H7 (cell line): ENCODE measurements around the gene ZNF81. TPM values are rescaled to one million over a fixed set of nuclear protein-coding genes. Genes with fewer than 3 reads are reported as not detected.
"Not testable (repeated sequence)": the region's sequence is repeated elsewhere in the genome, so short reads cannot be mapped to it uniquely, and the experiment has no call there.

Experiments
- DNase-seq: peaks from one replicate; pipeline ENCODE4 v3.0.0; 2012
- H3K27me3 ChIP-seq: 2 replicates; pipeline ENCODE4 v1.6.0; 2011; ENCODE audit warnings: mild to moderate bottlenecking, low read length; ENCODE audit not compliant: control insufficient read depth, insufficient read depth
- H3K36me3 ChIP-seq: replicated peaks from 2 replicates; pipeline ENCODE4 v1.5.1; 2011; ENCODE audit warnings: low read length; ENCODE audit not compliant: control insufficient read depth, insufficient read depth
- H3K4me3 ChIP-seq: 2 replicates; pipeline ENCODE4 v1.5.1; 2011; ENCODE audit warnings: low read depth, mild to moderate bottlenecking, control low read depth, low read length, moderate library complexity; ENCODE audit not compliant: insufficient read depth
- total RNA-seq: library from RNA; depleted of rRNA; stranded (reverse); fragments of >200 nt; shearing (Covaris generic); gene quantifications from 2 replicates; pipeline ENCODE4 v1.2.3, GENCODE V29; 2014; rRNA removed

ZNF81 gene
- 3.7 and 3.9 TPM in 2 replicates for total RNA-seq

DNA sequence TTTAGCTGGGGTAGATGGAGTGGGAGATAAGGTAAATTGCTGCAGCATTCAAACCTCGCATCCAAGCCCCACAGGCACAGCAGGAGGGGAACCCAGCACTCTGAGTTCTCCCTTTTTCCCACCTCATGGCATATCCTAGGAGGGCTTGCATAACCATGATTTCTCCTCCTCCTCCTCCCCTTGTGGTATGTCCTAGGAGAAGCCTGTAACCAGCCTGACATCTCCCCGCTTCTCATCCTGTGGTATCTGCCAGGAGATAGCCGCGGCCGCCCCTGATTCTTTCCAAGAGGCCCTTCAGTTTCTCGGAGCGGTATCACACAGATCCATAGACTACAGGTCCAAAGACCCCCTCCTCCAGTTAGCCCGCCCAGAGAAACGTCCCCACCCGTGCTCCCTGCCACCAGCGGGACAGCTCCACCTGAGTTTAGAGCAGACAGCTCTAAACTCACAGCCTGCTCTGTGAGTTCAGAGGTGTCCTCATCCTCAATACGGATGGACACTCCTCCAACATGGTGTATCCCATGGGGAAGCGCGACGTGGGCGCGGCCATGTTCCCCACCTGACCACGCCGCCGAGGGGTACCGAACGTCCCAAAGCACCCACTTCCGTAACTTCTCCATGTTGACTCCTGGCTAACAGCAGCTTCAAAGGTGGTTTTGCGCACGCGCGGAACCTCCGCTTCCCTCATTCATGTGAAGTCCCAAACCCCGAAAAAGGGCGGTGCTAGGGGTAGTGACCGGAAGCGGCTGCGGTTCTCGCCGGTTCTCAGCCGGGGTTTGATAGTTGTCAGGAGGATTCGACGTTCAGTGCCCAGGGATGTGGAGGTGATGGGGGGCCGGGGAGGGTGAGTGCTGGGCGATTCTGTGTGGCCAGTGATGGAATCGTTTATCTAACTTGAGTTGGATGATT is at the start of gene ZNF81:
TSS of gene ZNF81 (plus strand) at position 739 of the 909 bp plus-strand sequence. CDS start 9,366 bp downstream, outside the sequence.
- H3K27me3 ChIP-seq, result no peaks in the 10 kb centered on the region
- peak; percentile 72 for DNase-seq
- H3K36me3 ChIP-seq, result no peaks in the 10 kb centered on the region
- H3K4me3 ChIP-seq, result peak within 1 kb of the TSS; percentile 47

DNA sequence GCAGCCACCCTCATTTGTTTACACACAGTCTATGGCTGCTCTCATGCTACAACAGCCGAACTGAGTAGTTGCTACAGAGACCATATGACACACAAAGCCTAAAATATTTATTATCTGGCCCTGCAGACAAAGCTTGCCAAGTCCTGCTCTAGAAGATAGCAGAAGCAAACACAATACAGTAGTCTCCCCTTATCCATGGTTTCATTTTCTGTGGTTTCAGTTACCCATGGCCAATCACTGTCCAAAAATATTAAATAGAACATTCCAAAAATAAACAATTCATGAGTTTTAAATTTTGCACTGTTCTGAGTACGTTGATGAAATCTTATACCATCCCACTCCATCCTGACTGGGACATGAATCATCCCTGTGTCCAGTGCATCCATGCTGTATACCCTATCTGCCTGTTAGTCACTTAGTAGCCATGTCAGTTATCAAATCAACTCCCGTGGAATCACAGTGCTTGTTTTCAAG is 40.2 kb upstream of the ZNF81 start:
- Histone ChIP-seq H3K4me3 (no peak overlapping the region), H3K36me3 (no peaks in the 10 kb centered on the region), H3K27me3 (no peaks in the 10 kb centered on the region)
- no peak for DNase-seq

GRCh38 chrX:47797084-47797483 is 39.6 kb upstream of the ZNF81 start:
- DNase-seq, result no peak
- no peak overlapping the region for H3K4me3 ChIP-seq
- H3K27me3 ChIP-seq, result no peaks in the 10 kb centered on the region
- no peaks in the 10 kb centered on the region for H3K36me3 ChIP-seq

- H3K27me3 ChIP-seq, result no peaks in the 10 kb centered on the region
These were observed 37.8 kb upstream of the ZNF81 start for GRCh38 chrX:47798861-47799260.

DNA sequence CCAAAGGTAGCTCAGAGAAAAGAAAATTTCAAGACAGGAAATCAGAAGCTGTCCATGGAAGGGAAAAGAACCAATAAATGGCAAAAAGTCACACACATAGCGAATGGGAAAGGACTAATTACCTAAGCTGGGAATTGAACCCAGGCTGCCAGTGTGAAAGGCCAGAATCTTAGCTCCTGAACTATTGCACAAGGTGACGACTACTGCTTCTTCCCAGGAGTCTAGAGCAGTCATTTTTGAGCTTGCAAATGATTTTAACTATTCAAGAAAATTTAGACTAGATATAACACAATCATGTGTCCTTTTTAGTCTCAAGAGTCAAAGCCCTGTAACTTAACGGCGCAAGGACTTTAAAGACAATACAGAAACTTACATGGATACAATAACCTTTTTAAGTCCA is 34.1 kb upstream of the ZNF81 start:
- no peak overlapping the region for H3K4me3 ChIP-seq

More at GRCh38 chrX:47798861-47799260, 37.8 kb upstream of the ZNF81 start:
- H3K36me3 ChIP-seq, result no peaks in the 10 kb centered on the region
- H3K4me3 ChIP-seq, result no peak overlapping the region
- DNase-seq, result no peak

DNA sequence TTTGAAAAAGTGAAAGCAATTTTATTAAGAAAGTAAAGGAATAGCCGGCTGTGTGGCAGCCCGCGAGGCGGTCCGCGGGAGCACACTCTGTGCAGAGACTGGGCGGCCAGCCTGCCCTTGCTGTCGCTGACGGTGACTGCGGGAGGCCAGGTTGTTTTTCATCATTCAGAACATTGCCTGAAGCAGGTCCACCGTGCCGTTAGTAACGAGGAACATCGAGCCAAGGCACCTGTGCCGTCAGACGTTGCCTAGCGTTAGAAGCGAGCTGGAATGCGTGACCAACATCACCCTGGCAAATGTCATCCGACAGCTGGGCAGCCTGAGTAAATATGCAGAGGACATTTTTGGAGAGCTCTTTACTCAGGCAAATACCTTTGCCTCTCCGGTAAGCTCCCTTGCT is 33.6 kb upstream of the ZNF81 start:
- not testable (repeated sequence) for H3K36me3 ChIP-seq, H3K4me3 ChIP-seq, DNase-seq, H3K27me3 ChIP-seq

More for the DNA sequence above, 34.1 kb upstream of the ZNF81 start:
- Histone ChIP-seq H3K36me3 (no peaks in the 10 kb centered on the region), H3K27me3 (no peaks in the 10 kb centered on the region)
- DNase-seq, result no peak

DNA sequence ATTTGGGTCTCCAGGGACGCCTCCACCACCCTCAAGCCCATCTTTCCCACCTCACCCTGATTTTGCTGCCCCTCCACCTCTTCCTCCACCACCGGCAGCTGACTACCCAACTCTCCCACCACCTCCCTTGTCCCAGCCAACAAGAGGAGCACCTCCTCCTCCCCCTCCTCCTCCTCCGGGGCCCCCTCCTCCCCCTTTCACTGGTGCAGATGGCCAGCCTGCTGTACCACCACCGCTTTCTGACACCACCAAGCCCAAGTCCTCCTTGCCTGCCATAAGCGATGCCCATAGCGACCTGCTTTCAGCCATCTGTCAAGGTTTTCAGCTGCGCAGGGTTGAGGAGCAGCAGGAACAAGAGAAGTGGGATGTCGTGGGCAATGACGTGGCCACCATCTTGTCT is 32.4 kb upstream of the ZNF81 start:
- no peak for DNase-seq
- H3K36me3 ChIP-seq, result no peaks in the 10 kb centered on the region
- no peak overlapping the region for H3K4me3 ChIP-seq

DNA sequence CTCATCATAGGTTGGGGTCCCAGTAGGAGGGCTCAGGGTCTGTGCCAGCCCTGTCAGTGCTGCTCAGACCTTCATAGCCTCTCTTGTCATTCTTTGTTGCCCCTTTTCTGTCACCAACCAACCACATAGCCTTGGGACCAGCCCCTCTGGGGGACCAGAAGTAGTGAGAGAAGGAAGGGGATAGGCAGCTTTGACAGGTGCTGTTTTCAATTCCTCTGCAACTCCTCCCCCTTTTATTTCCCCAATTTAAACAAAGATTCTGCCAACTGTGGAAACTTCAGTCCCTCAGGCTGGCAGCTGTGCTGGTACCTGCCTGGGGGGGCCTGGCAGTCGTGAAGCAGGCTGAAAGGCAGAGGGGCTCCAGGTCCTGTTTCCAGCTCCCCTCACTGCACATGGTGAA is 30.9 kb upstream of the ZNF81 start:
- not testable (repeated sequence) for H3K27me3 ChIP-seq, H3K4me3 ChIP-seq, H3K36me3 ChIP-seq, DNase-seq

More for the DNA sequence above, 32.4 kb upstream of the ZNF81 start:
- H3K27me3 ChIP-seq, result no peaks in the 10 kb centered on the region

DNA sequence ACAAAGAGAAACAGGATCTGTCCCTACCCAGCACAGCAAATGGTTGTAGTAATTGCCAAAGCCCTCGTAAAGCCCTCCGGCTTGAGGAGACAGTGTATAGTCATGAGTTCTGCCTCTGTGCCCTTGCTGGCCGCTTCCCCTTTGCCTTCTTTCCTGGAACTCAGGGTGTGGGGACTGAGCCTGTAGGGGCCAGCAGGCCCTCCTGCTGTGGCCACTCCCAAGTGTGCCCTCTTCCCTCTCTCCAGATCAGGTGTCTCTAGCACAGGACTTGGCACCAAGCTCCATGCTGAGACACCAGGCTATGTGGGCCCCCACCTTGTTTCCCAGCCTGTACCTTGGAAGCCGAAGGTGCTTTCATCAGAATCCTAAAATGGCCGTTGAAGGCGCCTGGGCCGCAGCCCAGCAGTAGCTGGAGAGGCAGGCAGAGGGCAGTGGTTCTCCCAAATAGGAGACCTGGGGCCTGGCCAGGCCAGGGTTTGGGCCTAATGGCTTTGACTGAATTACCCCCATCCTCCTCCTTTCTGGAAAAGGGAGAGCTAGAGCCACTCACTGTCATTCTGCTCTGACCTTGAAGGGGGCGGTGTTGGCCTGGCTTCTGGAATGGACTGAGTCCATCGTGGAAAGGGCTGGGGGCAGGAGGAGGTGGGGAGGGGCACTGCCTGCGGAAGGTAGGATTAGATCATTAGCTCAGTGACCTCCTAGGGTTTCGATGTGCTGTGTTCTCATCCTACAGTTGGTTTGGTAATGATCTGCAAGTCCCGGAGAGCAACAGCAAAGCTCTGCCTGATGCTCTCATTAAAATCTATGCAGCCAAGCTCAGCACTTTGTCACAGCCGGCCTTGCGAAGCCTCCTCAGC is 30.1 kb upstream of the ZNF81 start:
- not testable (repeated sequence) for H3K4me3 ChIP-seq, H3K27me3 ChIP-seq, H3K36me3 ChIP-seq
- DNase-seq, result peak; percentile 35

- not testable (repeated sequence) for H3K27me3 ChIP-seq, H3K36me3 ChIP-seq, H3K4me3 ChIP-seq, DNase-seq
These were observed 29.5 kb upstream of the ZNF81 start for GRCh38 chrX:47807272-47807538.

- peak; percentile 28 for DNase-seq
- H3K4me3 ChIP-seq, result no peak overlapping the region
- no peaks in the 10 kb centered on the region for H3K27me3 ChIP-seq
- H3K36me3 ChIP-seq, result no peaks in the 10 kb centered on the region
These were observed 29.2 kb upstream of the ZNF81 start for GRCh38 chrX:47807548-47807947.

DNA sequence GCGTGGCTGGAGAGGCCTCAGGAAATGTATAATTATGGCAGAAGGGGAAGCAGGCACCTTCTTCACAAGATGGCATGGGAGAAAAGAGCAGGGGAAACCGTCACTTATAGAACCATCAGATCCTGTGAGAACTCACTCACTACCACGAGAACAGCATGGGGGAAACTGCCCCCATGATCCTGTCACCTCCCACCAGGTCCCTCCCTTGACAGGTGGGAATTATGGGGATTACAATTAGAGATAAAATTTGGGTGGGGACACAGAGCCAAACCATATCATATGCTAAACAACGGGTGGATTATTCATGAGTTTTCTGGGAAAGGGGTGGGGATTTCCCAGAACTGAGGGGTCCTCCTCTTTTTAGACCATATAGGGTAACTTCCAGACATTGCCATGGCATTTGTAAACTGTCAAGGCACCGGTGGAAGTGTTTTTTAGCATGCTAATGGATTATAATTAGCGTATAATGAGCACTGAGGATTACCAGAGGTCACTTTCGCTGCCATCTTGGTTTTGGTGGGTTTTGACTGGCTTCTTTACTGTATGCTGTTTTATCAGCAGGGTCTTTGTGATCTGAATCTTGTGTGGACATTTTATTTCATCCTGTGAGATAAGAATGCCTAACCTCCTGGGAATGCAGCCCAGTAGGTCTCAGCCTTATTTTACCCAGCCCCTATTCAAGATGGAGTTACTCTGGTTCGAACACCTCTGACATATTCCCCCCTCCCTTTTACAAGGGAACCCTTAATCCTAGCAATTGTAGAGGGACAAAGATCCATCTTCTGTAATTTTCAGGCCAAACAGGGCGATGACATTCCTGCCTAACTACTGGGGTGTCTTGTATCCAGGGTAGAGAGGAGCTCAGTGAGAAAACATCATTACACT is 27.6 kb upstream of the ZNF81 start:
- H3K36me3 ChIP-seq, result no peaks in the 10 kb centered on the region

GRCh38 chrX:47814851-47815250 is 21.9 kb upstream of the ZNF81 start:
- DNase-seq, result no peak
- Histone ChIP-seq H3K27me3 (no peaks in the 10 kb centered on the region), H3K36me3 (no peaks in the 10 kb centered on the region)

More for the DNA sequence above, 27.6 kb upstream of the ZNF81 start:
- H3K4me3 ChIP-seq, result no peak overlapping the region
- no peaks in the 10 kb centered on the region for H3K27me3 ChIP-seq
- no peak for DNase-seq

More at GRCh38 chrX:47814851-47815250, 21.9 kb upstream of the ZNF81 start:
- no peak overlapping the region for H3K4me3 ChIP-seq
